Endothelial cell of umbilical vein (primary cell): Measurements from ENCODE around the gene ERGIC1. TPM values are rescaled to one million over a fixed set of nuclear protein-coding genes. Genes with fewer than 3 reads are reported as not detected.

Experiments
- BruUV-seq: library from RNA; stranded (reverse); fragments of 400-500 nt; replicated peaks from 2 replicates; lab custom pipeline; 2021; lab: Mats Ljungman, UMichigan
- CTCF ChIA-PET: fragments of 300-600, 350-600 bp; sonication (Branson Sonifier 250); formaldehyde crosslinking; loops from one replicate; lab custom pipeline; 2021; ENCODE audit warnings: antibody characterized with exemption, inconsistent platforms; lab: Charles Lee
- POLR2A ChIA-PET: fragments of 300-600, 350-600 bp; sonication (Branson Sonifier 250); formaldehyde crosslinking; loops from one replicate; lab custom pipeline; 2021; ENCODE audit warnings: antibody characterized with exemption, inconsistent platforms; lab: Charles Lee
- DNase-seq: peaks from one replicate; pipeline ENCODE4 v3.0.0-alpha.2; 2011; ENCODE audit warnings: low read depth, low spot score
- FAIRE-seq: peaks from 2 replicates; lab custom pipeline; 2011; peaks lifted over from hg19 to GRCh38; lab: Jason Lieb, UNC
- H2AFZ ChIP-seq: 2 replicates; pipeline ENCODE4 v1.6.0; 2012; ENCODE audit warnings: low read depth, low read length, control low read depth, inconsistent platforms
- H3K27ac ChIP-seq: 2 replicates; pipeline ENCODE4 v1.5.1; 2011; ENCODE audit warnings: low read depth, mild to moderate bottlenecking, control low read depth, low read length, moderate library complexity; ENCODE audit not compliant: insufficient read depth
- H3K27me3 ChIP-seq, 2 experiments: 2 replicates each; pipeline versions ENCODE4 v1.6.0 to v1.6.1; 2011; ENCODE audit warnings: low read length in 2 of 2, mixed read lengths in 1 of 2; ENCODE audit not compliant: control insufficient read depth in 2 of 2, insufficient read depth in 2 of 2
- H3K36me3 ChIP-seq, 2 experiments: 2 replicates in 1 of 2; 3 replicates in 1 of 2; pipeline ENCODE4 v1.5.1; 2011; ENCODE audit warnings: low read length in 2 of 2, mild to moderate bottlenecking in 1 of 2, moderate library complexity in 1 of 2; ENCODE audit not compliant: control insufficient read depth in 2 of 2, insufficient read depth in 2 of 2; ENCODE audit errors: extremely low read depth in 1 of 2
- H3K4me1 ChIP-seq: 3 replicates; pipeline ENCODE4 v1.5.1; 2011; ENCODE audit warnings: mild to moderate bottlenecking, low read length; ENCODE audit not compliant: control insufficient read depth, insufficient read depth; ENCODE audit errors: extremely low read depth
- H3K4me2 ChIP-seq: 2 replicates; pipeline ENCODE4 v1.6.1; 2011; ENCODE audit warnings: low read length, control low read depth, mixed read lengths; ENCODE audit not compliant: insufficient read depth
- H3K4me3 ChIP-seq, 3 experiments: fragments of 200-600 bp in 1 of 3; sonication (generic), shearing (Covaris generic) in 1 of 3; replicated peaks in 1 of 3; 2 replicates each; pipeline ENCODE4 v1.5.1; 2011 to 2016; ENCODE audit warnings: control low read depth in 3 of 3, low read length in 3 of 3, mild to moderate bottlenecking in 2 of 3, inconsistent platforms in 1 of 3, low read depth in 1 of 3, moderate library complexity in 1 of 3; ENCODE audit not compliant: insufficient read depth in 1 of 3
- H3K79me2 ChIP-seq: 2 replicates; pipeline ENCODE4 v1.6.0; 2012; ENCODE audit warnings: low read length, inconsistent platforms; ENCODE audit not compliant: control insufficient read depth, insufficient read depth
- H3K9ac ChIP-seq: replicated peaks from 2 replicates; pipeline ENCODE3; 2011; ENCODE audit warnings: low read length, control low read depth; ENCODE audit not compliant: insufficient read depth; ENCODE audit errors: extremely low read depth
- H3K9me1 ChIP-seq: replicated peaks from 3 replicates; pipeline ENCODE4 v1.6.0; 2011; ENCODE audit warnings: mild to moderate bottlenecking, low read length; ENCODE audit not compliant: control insufficient read depth, insufficient read depth; ENCODE audit errors: extremely low read depth
- H3K9me3 ChIP-seq: replicated peaks from 2 replicates; pipeline ENCODE4 v1.5.1; 2012; ENCODE audit warnings: low read length, inconsistent platforms; ENCODE audit not compliant: control insufficient read depth, insufficient read depth
- H4K20me1 ChIP-seq: replicated peaks from 2 replicates; pipeline ENCODE3; 2011; ENCODE audit warnings: mild to moderate bottlenecking, low read length; ENCODE audit not compliant: control insufficient read depth, insufficient read depth; ENCODE audit errors: extremely low read depth
- EZH2 ChIP-seq: IDR thresholded peaks from 2 replicates; pipeline ENCODE4 v1.6.1; 2012; ENCODE audit warnings: borderline replicate concordance, low read depth, mild to moderate bottlenecking, moderate library complexity, low read length, inconsistent platforms; ENCODE audit not compliant: severe bottlenecking
- FOS ChIP-seq: IDR thresholded peaks from 2 replicates; pipeline ENCODE4 v1.6.1; 2011; ENCODE audit warnings: mild to moderate bottlenecking, low read length, moderate library complexity, borderline replicate concordance; ENCODE audit not compliant: insufficient read depth
- GATA2 ChIP-seq: IDR thresholded peaks from 2 replicates; pipeline ENCODE4 v1.7.0; 2011; ENCODE audit warnings: low read depth, mild to moderate bottlenecking, moderate library complexity, mixed read lengths, low read length; ENCODE audit not compliant: insufficient read length, insufficient read depth
- JUN ChIP-seq: IDR thresholded peaks from 2 replicates; pipeline ENCODE4 v1.6.1; 2011; ENCODE audit warnings: borderline replicate concordance, low read depth; ENCODE audit not compliant: insufficient read length, insufficient read depth
- MAX ChIP-seq: IDR thresholded peaks from 2 replicates; pipeline ENCODE4 v1.6.1; 2011; ENCODE audit not compliant: insufficient read depth, insufficient read length
- MYC ChIP-seq: IDR thresholded peaks from one replicate; pipeline ENCODE4 v1.6.1; 2011; ENCODE audit warnings: mild to moderate bottlenecking, low read depth, low read length
- POLR2A ChIP-seq: IDR thresholded peaks from 2 replicates; pipeline ENCODE4 v1.6.1; 2012; ENCODE audit warnings: low read depth, mild to moderate bottlenecking, control low read depth, low read length
- POLR2AphosphoS5 ChIP-seq: IDR thresholded peaks from 2 replicates; pipeline ENCODE4 v1.6.1; 2012; ENCODE audit warnings: low read depth, mild to moderate bottlenecking, control low read depth, low read length, moderate library complexity; ENCODE audit not compliant: insufficient read depth
- dilution Hi-C: fragments of 300-500 bp; cut with MboI; formaldehyde crosslinking; loops from one replicate; pipeline ENCODE4 v1.15.0; 2019; ENCODE audit warnings: low sequenced_read_pairs; ENCODE audit not compliant: extremely low pct_ligation_motif_present
- intact Hi-C: fragments of 100-400 bp; cut with micrococcal nuclease; formaldehyde crosslinking; loops from one replicate; pipeline ENCODE4 v1.10.0; 2022
- polyA plus RNA-seq, 4 experiments: library from polyadenylated mRNA; depleted of rRNA in 3 of 4; stranded (reverse) in 3 of 4; unstranded in 1 of 4; fragments of >200 nt; gene quantifications; 2 replicates each; pipeline versions ENCODE4 v1.2.1 to v1.2.3, GENCODE V29; 2011 to 2012; ENCODE audit warnings: missing spikeins in 1 of 4
- total RNA-seq: library from RNA; stranded (reverse); gene quantifications from 2 replicates; pipeline ENCODE4 v1.2.3, GENCODE V29; 2021
- TF ChIP-seq, protein P1 (sequence below), 2 donors: IDR thresholded peaks; 1 replicate in 1 of 2; 2 replicates in 1 of 2; pipeline ENCODE4 v1.5.1; 2011; ENCODE audit warnings: low read length in 2 of 2, mild to moderate bottlenecking in 2 of 2, moderate library complexity in 2 of 2, control low read depth in 1 of 2, inconsistent platforms in 1 of 2, low read depth in 1 of 2; ENCODE audit not compliant: insufficient read depth in 1 of 2; ENCODE audit errors: extremely low read depth in 1 of 2

The ERGIC1 gene
- total and polyA plus RNA-seq, 2 donors (not counting 3 experiments of a cell fraction or from before 2014, with no cell fraction given): 105 to 109 TPM

GRCh38 chr5:172793577-172794488, 40.2 kb upstream of the ERGIC1 start:
- Histone ChIP-seq H3K4me2 (no peak overlapping the region), H3K9ac (no peak overlapping the region), H3K4me1 (peaks cover 52% of the 10 kb centered on the region), H3K36me3 (no peaks in the 10 kb centered on the region), H4K20me1 (no peaks in the 10 kb centered on the region), H3K27ac (peak overlapping the region; percentile 76), H3K9me1 (no peaks in the 10 kb centered on the region), H3K79me2 (no peaks in the 10 kb centered on the region), H3K9me3 (no peaks in the 10 kb centered on the region), H2AFZ (no peak overlapping the region), H3K4me3 (no peak overlapping the region), H3K27me3 (no peaks in the 10 kb centered on the region)
- no peak for TF ChIP-seq EZH2
- TF ChIP-seq FOS: no peak
- no peak for TF ChIP-seq POLR2AphosphoS5
- TF ChIP-seq, protein P1, sequence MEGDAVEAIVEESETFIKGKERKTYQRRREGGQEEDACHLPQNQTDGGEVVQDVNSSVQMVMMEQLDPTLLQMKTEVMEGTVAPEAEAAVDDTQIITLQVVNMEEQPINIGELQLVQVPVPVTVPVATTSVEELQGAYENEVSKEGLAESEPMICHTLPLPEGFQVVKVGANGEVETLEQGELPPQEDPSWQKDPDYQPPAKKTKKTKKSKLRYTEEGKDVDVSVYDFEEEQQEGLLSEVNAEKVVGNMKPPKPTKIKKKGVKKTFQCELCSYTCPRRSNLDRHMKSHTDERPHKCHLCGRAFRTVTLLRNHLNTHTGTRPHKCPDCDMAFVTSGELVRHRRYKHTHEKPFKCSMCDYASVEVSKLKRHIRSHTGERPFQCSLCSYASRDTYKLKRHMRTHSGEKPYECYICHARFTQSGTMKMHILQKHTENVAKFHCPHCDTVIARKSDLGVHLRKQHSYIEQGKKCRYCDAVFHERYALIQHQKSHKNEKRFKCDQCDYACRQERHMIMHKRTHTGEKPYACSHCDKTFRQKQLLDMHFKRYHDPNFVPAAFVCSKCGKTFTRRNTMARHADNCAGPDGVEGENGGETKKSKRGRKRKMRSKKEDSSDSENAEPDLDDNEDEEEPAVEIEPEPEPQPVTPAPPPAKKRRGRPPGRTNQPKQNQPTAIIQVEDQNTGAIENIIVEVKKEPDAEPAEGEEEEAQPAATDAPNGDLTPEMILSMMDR (IDR thresholded peaks at IDR 0.05; ENCODE audit: extremely low read depth in 1 of 2, insufficient read depth in 1 of 2, low read depth in 1 of 2, low read length in 2 of 2): no peak
- TF ChIP-seq POLR2A: no peak
- TF ChIP-seq MYC: no peak
- no peak for TF ChIP-seq JUN
- no peak for TF ChIP-seq MAX
- no peak for TF ChIP-seq GATA2
- FAIRE-seq (peak; percentile 50), DNase-seq (no peak)
- ChIA-PET CTCF (interaction anchor here (1.0 to 4.5 kb wide), 2 partner anchors 22 to 79 kb away, joined by 5 to 44 read pairs; partner anchors contain the start of gene DUSP1), POLR2A (no interaction called here)
- dilution Hi-C loops (no loop called here), intact Hi-C loops (loop anchor here (2.0 kb wide), 2 partner anchors 65 to 77 kb away; no protein-coding TSS in a partner anchor)
- no TSS peak for BruUV-seq
